GM18951 (cell line): ENCODE data around the gene CHN2.

Experiments used
- POLR2A ChIP-seq: IDR thresholded peaks from 4 replicates; pipeline ENCODE4 v1.6.1; 2011; ENCODE audit warnings: mild to moderate bottlenecking; ENCODE audit not compliant: insufficient read length, insufficient read depth; ENCODE audit errors: extremely low read depth
- in situ Hi-C: fragments of 300-500 bp; cut with MboI; formaldehyde crosslinking; loops from one replicate; pipeline ENCODE4 v1.12.0; 2022; ENCODE audit warnings: low sequenced_read_pairs, mixed read lengths, inconsistent platforms; ENCODE audit not compliant: unreplicated experiment

CHN2 gene

DNA sequence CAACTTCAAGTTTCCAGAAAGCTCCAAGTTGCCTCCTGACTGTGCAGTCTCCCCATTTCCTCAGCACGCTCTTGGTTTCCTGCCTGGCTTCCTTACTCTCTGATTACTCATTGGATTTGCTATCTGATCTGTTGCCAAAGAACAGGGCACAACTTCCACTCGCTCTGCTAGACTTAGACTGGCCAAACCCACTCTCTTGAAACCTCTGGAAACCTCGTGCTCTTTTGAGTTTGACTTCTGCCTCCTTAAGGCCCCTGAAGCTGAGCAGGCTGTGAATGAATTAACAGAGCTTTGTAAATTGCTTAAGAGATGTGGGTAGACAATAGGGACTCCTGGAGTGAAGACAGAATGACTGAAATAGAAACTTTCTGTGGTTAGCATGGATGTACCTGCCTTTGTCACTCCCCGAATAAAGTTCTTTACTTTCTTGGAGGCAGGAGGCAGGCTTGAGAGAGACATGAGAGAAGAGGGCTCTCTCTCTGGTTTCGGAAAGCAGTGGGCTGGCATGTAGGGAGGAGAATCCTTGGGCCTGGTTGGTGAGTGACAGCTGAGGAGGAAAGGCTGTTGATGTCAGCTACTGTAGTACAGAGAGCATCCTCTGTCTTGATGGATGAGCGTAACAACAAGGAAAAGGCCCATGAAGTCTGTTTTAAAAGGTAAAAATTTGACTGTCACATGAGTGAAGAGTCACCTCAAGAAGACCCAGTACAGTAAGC is 70.8 kb downstream of the CHN2 start:
- in situ Hi-C loops, result no loop called here
- no peak for TF ChIP-seq POLR2A

- TF ChIP-seq POLR2A, result no peak
- in situ Hi-C loops, result no loop called here
Measured at GRCh38 chr7:29269935-29270334, 75.4 kb downstream of the CHN2 start.

DNA sequence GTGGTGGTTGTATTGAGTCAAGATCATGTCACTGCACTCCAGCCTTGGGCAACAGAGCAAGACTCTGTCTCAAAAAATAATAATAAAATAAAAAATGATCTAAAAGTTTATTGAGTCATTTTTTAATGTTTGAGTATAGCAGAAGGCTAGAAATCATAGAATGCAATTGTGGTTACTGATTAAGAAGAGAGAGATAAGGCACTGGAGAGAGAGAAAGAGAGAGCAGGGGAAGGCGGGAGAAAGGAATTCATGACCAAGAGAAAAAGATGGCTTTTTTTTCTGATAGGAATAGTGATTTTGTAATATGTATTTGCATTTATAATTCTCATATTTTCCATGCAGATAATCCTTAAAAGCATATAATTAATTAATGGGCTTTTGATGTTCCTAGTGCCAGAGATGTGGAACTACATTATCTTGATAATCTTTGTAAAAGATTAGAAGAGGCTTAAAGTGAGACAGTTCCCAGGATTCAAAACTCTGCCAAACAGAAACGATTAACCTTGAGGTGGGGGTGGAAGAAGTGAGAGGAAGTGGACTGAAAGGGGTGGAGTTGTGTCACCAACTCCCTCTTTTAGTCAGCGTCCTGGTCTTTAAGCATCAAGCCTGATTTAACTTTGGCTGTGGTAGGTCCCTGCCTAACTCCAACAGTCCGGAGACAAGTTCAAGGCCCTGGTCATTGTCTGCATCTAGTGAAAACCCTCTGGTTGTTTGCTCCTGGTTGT is 76.2 kb downstream of the CHN2 start:
- no peak for TF ChIP-seq POLR2A
- in situ Hi-C loops, result no loop called here

GRCh38 chr7:29271319-29271658 is 76.7 kb downstream of the CHN2 start:
- in situ Hi-C loops, result no loop called here
- no peak for TF ChIP-seq POLR2A

GRCh38 chr7:29272057-29272456 is 77.5 kb downstream of the CHN2 start:
- no peak for TF ChIP-seq POLR2A
- in situ Hi-C loops, result no loop called here

- in situ Hi-C loops, result no loop called here
- no peak for TF ChIP-seq POLR2A
Measured at GRCh38 chr7:29274146-29275017, 79.8 kb downstream of the CHN2 start.

DNA sequence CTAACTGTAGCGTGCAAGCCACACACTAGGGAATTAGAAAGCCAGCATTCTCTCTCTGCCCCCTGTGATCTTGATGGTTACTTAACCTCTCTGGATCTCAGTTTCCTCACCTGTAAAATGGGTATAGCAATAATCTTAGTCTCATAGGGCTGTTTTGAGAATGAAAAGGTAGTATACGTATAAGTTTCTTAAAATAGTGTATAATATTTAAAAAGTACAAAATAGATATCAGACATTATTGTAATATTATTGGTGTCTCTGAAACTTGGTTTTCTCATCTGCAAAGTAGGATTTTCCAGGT is 80.4 kb downstream of the CHN2 start:
- in situ Hi-C loops, result no loop called here
- no peak for TF ChIP-seq POLR2A

GRCh38 chr7:29275493-29275892 is 80.9 kb downstream of the CHN2 start:
- no peak for TF ChIP-seq POLR2A
- in situ Hi-C loops, result no loop called here

DNA sequence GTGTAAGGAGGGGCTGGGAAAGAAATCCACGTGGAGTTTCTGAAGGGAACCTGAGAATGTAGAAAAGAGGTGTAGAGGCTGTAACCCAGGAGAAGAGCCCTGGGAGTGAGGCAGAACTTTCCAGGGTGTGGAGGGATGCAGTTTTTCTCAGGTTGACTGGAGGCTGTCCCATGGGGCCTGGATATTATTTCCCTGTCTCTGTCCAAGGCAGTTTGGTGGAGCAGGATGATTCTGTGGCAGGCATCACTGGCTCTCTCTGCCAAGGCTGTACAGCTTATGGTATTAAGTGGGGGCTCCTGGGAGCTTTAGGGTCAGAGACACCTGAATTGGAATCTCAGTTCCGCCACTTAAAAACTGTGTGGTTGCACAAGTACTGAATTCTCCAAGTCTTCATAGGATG is 81.6 kb downstream of the CHN2 start:
- in situ Hi-C loops, result no loop called here
- TF ChIP-seq POLR2A, result no peak

DNA sequence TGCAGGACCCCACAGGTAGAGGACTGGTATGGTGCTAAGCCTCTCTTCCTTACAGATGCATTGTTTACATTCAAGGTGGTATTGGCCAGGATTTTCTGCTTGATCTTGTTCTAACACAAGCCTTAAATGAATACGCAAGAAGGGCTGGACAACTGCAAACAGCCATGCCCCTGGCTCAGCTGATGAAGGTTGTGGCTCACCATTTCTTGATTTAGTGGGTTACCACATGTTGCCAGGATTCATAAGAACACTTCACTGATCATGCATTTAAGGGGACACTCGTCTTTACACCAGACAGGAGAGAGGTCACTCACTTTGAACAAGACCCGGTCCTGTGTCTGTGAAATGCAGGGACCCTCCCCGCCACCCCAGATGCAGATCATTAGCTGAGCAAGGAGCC is 82.2 kb downstream of the CHN2 start:
- in situ Hi-C loops, result no loop called here

DNA sequence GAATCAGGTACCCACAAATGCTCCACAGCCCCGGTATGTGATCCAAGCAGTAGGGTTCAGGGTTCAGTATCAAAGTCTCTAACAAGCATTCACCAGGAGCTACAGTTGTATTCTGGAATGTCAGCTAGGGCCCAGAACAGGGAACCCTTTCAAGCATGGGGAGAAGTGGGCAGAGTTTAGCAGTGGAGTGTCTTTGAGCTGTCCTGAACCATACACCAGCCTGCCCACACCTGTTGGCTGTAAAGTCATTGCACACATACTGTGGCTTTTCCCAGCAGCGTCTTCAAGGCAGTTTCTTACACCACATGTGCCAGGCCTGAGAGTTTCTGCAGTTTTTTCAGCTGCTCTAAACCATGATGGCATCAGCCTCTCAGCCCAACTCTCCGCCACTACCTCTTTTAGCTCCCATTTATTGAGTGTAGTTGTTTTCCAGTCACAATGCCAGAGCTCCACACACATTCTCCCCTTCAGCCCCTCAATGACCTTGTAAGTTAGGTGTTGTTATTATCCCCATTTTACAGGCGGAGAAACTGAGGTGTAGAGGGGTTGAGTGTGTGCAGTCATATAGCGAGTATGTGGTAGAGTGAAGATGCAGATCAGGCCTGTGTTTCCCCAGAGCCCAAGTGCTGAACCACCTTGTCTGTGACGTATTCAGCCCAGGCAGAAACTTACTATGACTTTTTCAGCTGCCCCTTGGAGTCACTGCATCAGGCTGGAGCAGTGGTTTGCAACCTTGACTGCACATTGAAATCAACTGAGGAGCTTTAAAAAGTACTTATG is 83.1 kb downstream of the CHN2 start:
- TF ChIP-seq POLR2A, result no peak
- in situ Hi-C loops, result no loop called here

More for the DNA sequence above, 82.2 kb downstream of the CHN2 start:
- no peak for TF ChIP-seq POLR2A

- in situ Hi-C loops, result no loop called here
- TF ChIP-seq POLR2A, result no peak
Measured at GRCh38 chr7:29278337-29279069, 83.9 kb downstream of the CHN2 start.
